Retinal pigment epithelial cell (primary cell): ENCODE data around the gene GOLGA8J.
"Not testable (repeated sequence)": the region's sequence is repeated elsewhere in the genome, so short reads cannot be mapped to it uniquely, and the experiment has no call there.

ENCODE experiments used
- DNase-seq: peaks from one replicate; pipeline ENCODE4 v3.0.0-alpha.2; 2010; ENCODE audit warnings: low read depth
- H3K4me3 ChIP-seq: 2 replicates; pipeline ENCODE4 v1.5.1; 2011; ENCODE audit warnings: mild to moderate bottlenecking, low read length, control low read depth, moderate library complexity
- TF ChIP-seq, protein P1 (sequence below): conservative IDR thresholded peaks from 2 replicates; pipeline ENCODE4 v1.5.1; 2011; ENCODE audit warnings: low read depth, low read length, control low read depth, inconsistent platforms

The GOLGA8J gene

DNA sequence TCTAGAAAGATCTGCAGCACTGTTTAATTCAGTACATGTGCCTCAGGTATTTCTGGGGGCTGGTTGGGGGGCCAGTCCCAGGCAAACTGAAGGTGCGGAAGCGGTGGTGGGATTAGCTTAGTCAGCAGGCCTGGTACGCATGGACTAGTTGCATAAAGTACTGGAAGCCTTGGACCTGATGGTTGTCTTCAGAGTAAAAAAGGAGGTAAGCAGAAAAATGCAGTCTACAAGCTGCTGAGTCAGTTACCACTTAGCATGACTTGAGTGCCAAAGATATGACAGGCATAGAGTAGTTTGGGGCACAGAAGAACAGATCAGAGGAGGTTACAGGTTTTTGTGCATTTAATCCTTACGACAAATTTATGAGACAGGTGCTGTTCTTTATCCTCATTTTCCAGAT is 19.9 kb upstream of the GOLGA8J start:
- no peak for DNase-seq
- TF ChIP-seq, protein P1, sequence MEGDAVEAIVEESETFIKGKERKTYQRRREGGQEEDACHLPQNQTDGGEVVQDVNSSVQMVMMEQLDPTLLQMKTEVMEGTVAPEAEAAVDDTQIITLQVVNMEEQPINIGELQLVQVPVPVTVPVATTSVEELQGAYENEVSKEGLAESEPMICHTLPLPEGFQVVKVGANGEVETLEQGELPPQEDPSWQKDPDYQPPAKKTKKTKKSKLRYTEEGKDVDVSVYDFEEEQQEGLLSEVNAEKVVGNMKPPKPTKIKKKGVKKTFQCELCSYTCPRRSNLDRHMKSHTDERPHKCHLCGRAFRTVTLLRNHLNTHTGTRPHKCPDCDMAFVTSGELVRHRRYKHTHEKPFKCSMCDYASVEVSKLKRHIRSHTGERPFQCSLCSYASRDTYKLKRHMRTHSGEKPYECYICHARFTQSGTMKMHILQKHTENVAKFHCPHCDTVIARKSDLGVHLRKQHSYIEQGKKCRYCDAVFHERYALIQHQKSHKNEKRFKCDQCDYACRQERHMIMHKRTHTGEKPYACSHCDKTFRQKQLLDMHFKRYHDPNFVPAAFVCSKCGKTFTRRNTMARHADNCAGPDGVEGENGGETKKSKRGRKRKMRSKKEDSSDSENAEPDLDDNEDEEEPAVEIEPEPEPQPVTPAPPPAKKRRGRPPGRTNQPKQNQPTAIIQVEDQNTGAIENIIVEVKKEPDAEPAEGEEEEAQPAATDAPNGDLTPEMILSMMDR = no peak
- H3K4me3 ChIP-seq = no peak overlapping the region

DNA sequence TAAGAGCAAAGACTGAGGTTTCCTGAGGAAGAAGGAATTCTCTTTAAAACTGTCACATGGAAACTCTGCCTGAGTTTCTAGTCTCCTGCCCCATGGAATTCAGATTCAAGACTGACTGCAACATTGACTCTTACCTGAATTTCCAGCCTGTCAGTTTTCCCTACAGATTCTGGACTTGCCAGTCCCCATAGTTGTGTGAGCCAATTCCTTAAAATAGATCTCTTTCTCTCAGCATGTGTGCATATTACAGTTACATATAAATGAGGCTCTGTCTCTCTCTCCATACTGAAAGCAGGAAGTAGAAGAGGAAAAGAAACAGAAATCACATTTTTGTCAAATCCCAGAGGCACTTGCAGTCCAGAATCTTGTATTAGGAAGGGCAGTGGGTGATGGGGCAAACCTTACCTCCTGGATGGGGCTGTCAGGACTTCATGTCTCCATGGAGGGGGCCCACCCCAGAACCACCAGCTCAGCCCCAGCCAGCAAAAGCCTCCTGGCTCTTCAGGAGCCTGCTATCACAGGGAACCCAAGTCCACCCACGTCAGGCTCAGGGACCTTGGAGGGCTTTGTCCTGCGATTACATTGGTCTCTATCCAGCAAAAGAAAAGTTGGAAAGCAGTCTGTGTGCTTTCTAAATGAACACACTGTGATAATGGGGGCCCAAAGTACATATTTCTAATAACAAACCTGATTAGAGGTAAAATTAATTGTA is 18.8 kb upstream of the GOLGA8J start:
- DNase-seq = no peak
- TF ChIP-seq, protein P1 = no peak
- no peak overlapping the region for H3K4me3 ChIP-seq

DNA sequence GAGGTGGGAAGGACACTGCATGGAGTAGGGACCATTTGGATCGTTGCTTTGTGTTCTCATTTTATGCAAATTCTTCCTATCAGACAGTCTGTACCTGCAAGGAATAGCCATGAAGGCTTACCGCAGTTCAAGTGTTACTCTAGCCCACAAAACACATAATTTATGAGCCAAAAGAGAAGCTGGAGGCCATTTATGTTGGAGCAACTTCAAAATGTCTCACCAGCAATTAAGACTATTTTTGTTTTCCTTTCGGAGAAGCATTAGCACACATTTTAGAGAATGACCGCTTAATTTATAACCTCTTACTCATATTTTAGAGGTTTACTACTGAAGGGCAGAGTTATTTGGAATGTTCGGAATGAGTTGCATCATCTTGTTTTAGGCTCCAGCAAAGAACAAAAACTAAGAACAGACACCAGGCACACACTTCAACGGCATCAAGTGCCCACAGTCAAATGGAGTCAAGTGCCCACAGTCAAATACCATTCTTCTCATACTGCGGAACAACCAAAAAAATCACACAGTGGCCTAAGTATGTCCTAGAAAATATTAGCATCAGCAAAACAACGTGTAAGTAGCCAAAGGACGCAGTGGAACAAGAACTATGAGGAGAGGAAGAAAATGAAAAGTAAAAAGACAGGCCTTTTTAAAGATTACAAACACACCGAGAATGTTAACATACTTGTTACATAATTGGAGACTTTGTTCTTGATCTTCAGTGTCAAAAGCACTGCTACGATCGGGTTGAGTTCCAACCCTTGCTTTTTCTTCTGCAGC is 17.5 kb upstream of the GOLGA8J start:
- no peak overlapping the region for H3K4me3 ChIP-seq
- TF ChIP-seq, protein P1 = no peak
- DNase-seq = no peak

DNA sequence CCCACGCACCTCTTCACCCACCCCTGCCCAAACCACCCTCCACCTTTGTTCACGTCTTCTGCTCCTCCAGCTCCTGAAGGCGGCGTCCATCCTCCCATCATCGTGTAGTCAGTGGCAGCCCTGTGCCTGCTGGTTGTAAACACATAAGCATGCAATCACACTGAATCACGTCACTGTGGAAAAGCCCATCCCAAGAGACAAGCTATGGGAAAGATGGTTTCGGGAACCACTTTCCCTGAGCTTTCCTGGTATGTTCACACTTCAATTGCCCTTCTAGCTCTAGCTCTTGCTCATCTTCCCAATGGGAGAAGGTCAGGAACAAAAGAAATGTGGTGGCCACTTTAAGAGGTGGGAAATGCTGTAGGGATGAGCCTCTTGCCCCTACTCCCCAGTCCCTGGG is 14.4 kb upstream of the GOLGA8J start:
- TF ChIP-seq, protein P1 = no peak
- H3K4me3 ChIP-seq = no peak overlapping the region
- DNase-seq = no peak

DNA sequence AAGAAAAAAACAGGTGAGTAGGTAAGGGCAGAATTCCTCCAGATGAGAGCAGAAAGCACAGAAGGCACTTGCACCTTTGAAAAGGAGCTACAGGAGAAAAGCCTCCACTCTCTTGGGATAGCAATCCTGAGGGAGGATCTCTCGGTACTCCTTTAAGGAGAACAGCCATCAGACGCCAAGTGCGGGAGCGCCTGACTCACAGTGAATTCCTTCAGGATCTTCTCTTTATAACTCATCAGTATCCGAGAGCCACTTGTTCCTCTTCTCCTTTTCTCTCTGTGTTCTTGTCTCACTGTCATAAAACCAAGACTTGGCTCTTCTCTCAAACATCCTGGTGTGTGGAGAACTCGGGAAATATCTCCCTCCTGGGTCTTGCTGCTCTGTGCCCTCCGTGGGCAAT is 10.1 kb upstream of the GOLGA8J start:
- no peak for DNase-seq
- no peak overlapping the region for H3K4me3 ChIP-seq
- TF ChIP-seq, protein P1 = no peak

DNA sequence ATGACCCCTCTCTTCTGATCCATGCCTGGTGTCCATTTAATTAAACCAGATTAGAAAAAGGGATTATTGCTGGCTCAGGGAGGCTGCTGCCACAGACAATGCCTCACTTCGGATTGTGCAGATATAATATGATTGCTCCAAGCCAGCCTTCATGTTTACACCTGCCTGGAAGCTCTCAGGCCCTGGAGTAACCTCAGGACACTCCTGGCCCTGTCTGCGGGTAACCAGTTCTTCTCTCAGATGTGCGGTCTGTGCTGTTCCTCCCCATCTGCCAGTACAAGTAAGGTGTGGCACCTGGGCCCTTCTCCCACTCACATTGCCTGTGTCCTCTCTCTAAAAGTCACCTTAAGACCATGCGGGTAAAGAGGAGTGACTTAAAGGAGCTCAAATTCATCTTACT is 8.8 kb upstream of the GOLGA8J start:
- TF ChIP-seq, protein P1 = no peak
- H3K4me3 ChIP-seq = no peak overlapping the region
- no peak for DNase-seq

DNA sequence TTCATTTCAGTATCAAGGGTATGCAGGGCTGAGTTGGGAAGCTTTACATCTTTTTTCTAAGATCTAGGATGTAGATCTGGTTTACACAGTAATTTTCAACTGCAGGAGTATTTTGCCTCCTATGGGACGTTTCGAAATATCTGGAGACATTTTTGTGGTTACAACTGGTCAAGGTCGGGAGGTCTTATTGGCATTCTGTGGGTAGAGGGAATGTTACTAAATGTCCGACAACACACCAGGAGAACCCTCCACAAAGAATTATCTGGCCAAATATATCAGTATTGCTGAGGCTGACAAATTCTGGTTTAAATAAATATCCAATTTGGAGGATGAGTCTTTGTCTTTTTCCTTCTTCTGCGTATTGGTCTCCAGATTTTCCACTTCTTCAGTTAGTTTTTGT is 1.9 kb upstream of the GOLGA8J start:
- DNase-seq = not testable (repeated sequence)

DNA sequence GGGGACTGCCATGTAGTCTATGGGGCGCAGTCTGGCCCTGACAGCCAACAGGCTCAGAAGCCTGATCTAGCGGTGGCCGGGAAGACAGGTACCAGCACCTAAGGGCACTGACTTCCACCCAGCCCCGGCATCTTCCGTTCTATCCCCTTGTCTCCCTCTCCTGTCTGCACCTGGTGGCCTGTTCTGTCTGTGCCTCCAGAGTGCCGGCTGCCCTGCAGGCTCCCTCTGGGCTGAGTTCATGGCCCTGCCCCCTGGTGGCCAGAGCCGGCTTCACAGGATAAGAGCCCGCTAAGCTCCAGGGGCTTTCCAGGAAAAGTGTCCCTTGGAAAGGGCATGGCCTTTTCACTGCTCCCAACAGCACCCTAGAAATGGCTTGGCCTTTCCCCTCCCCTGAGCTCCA is 15.1 kb downstream of the GOLGA8J start:
- DNase-seq, H3K4me3 ChIP-seq: not testable (repeated sequence)

More for the DNA sequence above, 1.9 kb upstream of the GOLGA8J start:
- not testable (repeated sequence) for H3K4me3 ChIP-seq

DNA sequence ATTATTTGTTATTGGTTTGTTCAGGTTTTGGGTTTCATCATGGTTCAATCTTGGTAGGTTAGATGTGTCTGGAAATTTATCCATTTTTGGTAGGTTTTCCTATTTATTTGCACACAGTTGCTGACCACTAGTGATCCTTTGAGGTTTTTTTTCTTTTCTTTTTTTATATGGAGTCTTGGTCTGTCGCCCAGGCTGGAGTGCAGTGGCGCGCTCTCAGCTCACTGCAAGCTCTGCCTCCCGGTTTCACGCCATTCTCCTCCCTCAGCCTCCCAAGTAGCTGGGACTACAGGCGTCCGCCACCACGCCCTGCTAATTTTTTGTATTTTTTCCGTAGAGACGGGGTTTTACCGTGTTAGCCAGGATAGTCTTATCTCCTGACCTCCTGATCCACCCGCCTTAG is 20.1 kb downstream of the GOLGA8J start:
- not testable (repeated sequence) for DNase-seq, H3K4me3 ChIP-seq

DNA sequence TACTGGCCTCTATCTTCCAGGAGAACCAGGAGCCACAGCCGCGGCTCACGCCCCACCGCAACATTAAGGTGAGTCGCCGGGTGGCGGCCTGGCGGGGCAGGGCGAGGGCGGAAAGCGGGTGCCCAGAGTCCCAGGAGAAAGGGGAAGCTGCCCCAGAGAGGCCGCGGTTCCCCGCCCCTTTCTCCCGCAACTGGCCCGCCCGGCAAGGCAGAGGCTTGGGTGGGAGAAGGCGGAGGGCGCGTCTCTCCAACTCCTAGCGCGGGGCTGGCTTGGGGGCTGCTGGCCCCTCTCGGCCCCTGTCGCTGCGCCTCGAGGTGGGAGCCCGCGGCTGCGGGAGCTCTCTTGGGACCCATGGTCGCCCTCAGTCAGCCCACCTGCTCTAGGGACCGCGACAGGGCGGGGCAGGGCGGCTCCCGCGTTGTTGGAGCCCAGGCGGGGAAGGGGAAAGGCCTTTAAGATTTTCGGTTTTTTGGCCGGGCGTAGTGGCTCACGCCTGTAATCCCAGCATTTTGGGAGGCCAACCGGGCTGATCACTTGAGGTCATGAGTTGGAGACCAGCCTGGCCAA is 21.3 kb downstream of the GOLGA8J start:
- peak overlapping the region; percentile 37 for H3K4me3 ChIP-seq
- DNase-seq = not testable (repeated sequence)

DNA sequence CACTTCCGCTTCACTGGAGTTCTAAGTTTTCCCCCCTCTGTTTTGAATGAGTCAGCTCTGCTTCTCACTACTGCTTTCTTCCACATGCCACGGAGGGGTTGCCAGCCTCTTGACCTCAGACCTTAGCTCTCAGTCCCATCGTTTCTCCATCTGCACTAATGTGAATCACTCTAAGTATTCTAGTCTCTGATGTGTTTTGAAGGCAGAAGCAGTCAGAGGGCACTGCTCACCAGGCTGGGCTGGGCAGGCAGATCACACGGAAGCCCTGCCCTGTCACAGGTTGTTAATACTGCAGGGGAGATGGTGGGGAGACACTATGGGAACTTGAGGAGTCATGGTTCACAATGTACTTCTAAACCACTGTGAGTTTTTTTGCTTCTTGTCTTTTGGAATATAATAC is 27.8 kb downstream of the GOLGA8J start:
- not testable (repeated sequence) for DNase-seq, H3K4me3 ChIP-seq

DNA sequence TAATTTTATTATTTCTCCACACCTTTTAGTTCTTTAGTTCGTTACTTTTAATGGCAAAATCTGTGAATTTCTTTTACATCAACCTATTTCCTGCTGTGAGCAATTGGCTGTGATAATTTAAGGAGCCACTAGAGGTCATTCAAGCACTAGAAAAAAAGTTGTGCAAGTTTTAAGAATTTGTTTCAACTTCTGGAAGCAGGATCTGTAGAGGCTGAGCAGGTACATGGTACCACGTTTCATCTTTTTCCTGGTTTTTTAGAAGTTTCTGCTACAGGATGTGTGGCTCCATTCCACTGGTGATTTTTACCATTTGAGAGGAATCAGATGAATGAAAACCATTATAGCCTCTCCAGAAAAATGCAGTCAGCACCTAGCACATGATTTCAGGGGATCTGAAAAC is 47.3 kb downstream of the GOLGA8J start:
- not testable (repeated sequence) for H3K4me3 ChIP-seq, DNase-seq
